Measurements from ENCODE around the gene HOXB7.

Gene HOXB7

GRCh38 chr17:48636177-48637018 lies 25.6 kb upstream of the HOXB7 start:
- no peak for DNase-seq (ENCODE audit: low read depth)

- DNase-seq (ENCODE audit: low read depth), result no peak
Observed at GRCh38 chr17:48634493-48635208, 23.8 kb upstream of the HOXB7 start.

GRCh38 chr17:48633266-48633677 lies 22.5 kb upstream of the HOXB7 start:
- no peak for DNase-seq (ENCODE audit: low read depth)

- no peak for DNase-seq (ENCODE audit: low read depth)
Observed at GRCh38 chr17:48632579-48633265, 21.9 kb upstream of the HOXB7 start.

GRCh38 chr17:48631693-48632578 lies 21.1 kb upstream of the HOXB7 start:
- DNase-seq (ENCODE audit: low read depth), result no peak

- no peak for DNase-seq (ENCODE audit: low read depth)
Observed at GRCh38 chr17:48630925-48631692, 20.3 kb upstream of the HOXB7 start.

GRCh38 chr17:48630009-48630924 lies 19.4 kb upstream of the HOXB7 start:
- no peak for DNase-seq (ENCODE audit: low read depth)

GRCh38 chr17:48629411-48629759 lies 18.6 kb upstream of the HOXB7 start:
- DNase-seq (ENCODE audit: low read depth), result no peak

- DNase-seq (ENCODE audit: low read depth), result no peak
Observed at GRCh38 chr17:48628649-48629410, 18.0 kb upstream of the HOXB7 start.

- DNase-seq (ENCODE audit: low read depth), result no peak
Observed at GRCh38 chr17:48627623-48628521, 17.1 kb upstream of the HOXB7 start.

GRCh38 chr17:48627118-48627597 lies 16.3 kb upstream of the HOXB7 start:
- no peak for DNase-seq (ENCODE audit: low read depth)

- DNase-seq (ENCODE audit: low read depth), result no peak
Observed at GRCh38 chr17:48626245-48627117, 15.7 kb upstream of the HOXB7 start, which contains the start of gene HOXB9. Gene HOXB9 (minus strand): TSS chr17:48626358. CDS start chr17:48626269, 89 bp downstream.

- DNase-seq (ENCODE audit: low read depth), result no peak
Observed at GRCh38 chr17:48625495-48626244, 14.9 kb upstream of the HOXB7 start.

- no peak for DNase-seq (ENCODE audit: low read depth)
Observed at GRCh38 chr17:48624544-48625494, 14.0 kb upstream of the HOXB7 start.

GRCh38 chr17:48624118-48624517 lies 13.3 kb upstream of the HOXB7 start:
- no peak for DNase-seq (ENCODE audit: low read depth)

All from fibroblast of gingiva (primary cell).